Measurements from ENCODE around the gene RASSF5. TPM values are rescaled to one million over a fixed set of nuclear protein-coding genes. Genes with fewer than 3 reads are reported as not detected.

RASSF5 gene
- total and polyA plus RNA-seq, 10 of the 15 experiments (the other 5 are each of a cell fraction or from before 2014, with no cell fraction given), result 14.0 to 89.6 (median 68.9) TPM

DNA sequence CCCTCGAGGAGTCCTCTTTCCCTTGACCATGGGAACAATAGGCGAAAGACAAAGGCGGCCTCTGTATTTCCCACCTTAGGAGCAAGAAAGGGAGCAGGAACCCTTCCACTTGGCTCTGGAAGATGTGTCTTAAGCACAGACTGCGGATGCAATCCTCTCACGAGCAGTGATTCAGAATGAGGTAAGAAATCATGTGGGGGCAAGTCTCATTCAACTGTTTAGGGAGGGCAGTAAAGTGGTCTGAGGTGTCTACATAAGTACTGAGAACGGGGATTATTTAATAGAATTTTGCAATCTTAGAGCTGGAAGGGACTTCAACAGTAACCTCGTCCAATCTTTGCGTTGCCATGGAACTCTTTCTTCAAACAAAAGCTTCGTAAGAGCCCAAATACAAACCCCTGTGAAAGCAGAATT lies 126.4 kb downstream of the RASSF5 start:
- intact Hi-C loops (cut with micrococcal nuclease; ENCODE audit: unreplicated experiment), result loop anchor here (1.0 to 10.0 kb wide), 6 partner anchors 21 to 349 kb away; partner anchors contain the start of gene EIF2D
- Histone ChIP-seq H3K36me3 (ENCODE audit: control insufficient read depth in 2 of 2, insufficient read depth in 2 of 2, low read length in 1 of 2) (no peaks in the 10 kb centered on the region), H4K20me1 (ENCODE audit: control insufficient read depth, insufficient read depth) (no peaks in the 10 kb centered on the region), H3K9me3 (replicated peaks; ENCODE audit: control insufficient read depth, insufficient read depth, low read length) (no peaks in the 10 kb centered on the region), H3K4me1 (ENCODE audit: control insufficient read depth, insufficient read depth, low read length) (peaks cover 25% of the 10 kb centered on the region), H3K4me3 (no peak overlapping the region), H3K9ac (ENCODE audit: control insufficient read depth, insufficient read depth, low read length) (no peak overlapping the region), H3K79me2 (ENCODE audit: control insufficient read depth, insufficient read depth, low read length) (peaks cover 18% of the 10 kb centered on the region), H2AFZ (ENCODE audit: control insufficient read depth, low read depth, low read length) (no peak overlapping the region), H3K27me3 (replicated peaks in 1 of 2; ENCODE audit: control insufficient read depth in 2 of 2, insufficient read depth in 2 of 2, low read length in 1 of 2) (no peaks in the 10 kb centered on the region), H3K27ac (ENCODE audit: control insufficient read depth, insufficient read depth) (no peak overlapping the region), H3K4me2 (ENCODE audit: control insufficient read depth, insufficient read depth) (no peak overlapping the region)
- ChIA-PET SMC1A (ENCODE audit: uncharacterized antibody, unreplicated experiment) (interaction anchor here (0.7 to 10.6 kb wide), 11 partner anchors 13 to 278 kb away, joined by 3 to 301 read pairs (median 6); partner anchors contain the start of genes EIF2D and IL19), CTCF (interaction anchor here (0.7 to 19.1 kb wide), 20 partner anchors 13 to 376 kb away, joined by 3 to 1150 read pairs (median 6); partner anchors contain the start of genes EIF2D and FCMR), RAD21 (ENCODE audit: unreplicated experiment) (interaction anchor here (1.1 to 8.7 kb wide), 7 partner anchors 11 to 349 kb away, joined by 3 to 207 read pairs (median 6); partner anchors contain the start of genes EIF2D and FCMR), POLR2A (interaction anchor here (0.6 to 7.5 kb wide), 4 partner anchors 24 to 46 kb away, joined by 3 to 92 read pairs (median 10); no protein-coding TSS in a partner anchor)
- WGBS (ENCODE audit: insufficient coverage, insufficient replicate concordance, low lambda C conversion rate, missing lambda C conversion rate), result 60% methylated on average over 9 of the region's 9 CpGs
- ATAC-seq, result no peak
- no peak for DNase-seq (ENCODE audit: low read depth, low spot score)
- BruUV-seq (replicated peaks), result no TSS peak
- TF ChIP-seq, protein P1, sequence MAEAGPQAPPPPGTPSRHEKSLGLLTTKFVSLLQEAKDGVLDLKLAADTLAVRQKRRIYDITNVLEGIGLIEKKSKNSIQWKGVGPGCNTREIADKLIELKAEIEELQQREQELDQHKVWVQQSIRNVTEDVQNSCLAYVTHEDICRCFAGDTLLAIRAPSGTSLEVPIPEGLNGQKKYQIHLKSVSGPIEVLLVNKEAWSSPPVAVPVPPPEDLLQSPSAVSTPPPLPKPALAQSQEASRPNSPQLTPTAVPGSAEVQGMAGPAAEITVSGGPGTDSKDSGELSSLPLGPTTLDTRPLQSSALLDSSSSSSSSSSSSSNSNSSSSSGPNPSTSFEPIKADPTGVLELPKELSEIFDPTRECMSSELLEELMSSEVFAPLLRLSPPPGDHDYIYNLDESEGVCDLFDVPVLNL (IDR thresholded peaks at IDR 0.05; ENCODE audit: low read depth, low read length), result no peak
- TF ChIP-seq, protein P2, sequence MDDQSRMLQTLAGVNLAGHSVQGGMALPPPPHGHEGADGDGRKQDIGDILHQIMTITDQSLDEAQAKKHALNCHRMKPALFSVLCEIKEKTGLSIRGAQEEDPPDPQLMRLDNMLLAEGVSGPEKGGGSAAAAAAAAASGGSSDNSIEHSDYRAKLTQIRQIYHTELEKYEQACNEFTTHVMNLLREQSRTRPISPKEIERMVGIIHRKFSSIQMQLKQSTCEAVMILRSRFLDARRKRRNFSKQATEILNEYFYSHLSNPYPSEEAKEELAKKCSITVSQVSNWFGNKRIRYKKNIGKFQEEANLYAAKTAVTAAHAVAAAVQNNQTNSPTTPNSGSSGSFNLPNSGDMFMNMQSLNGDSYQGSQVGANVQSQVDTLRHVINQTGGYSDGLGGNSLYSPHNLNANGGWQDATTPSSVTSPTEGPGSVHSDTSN (IDR thresholded peaks at IDR 0.05; ENCODE audit: insufficient replicate concordance, low read depth, low read length), result no peak
- TF ChIP-seq KLF5 (IDR thresholded peaks at IDR 0.05; ENCODE audit: partially characterized antibody) (no peak), ZNF274 (IDR thresholded peaks at IDR 0.05; ENCODE audit: insufficient read depth, insufficient read length) (no peak), RBBP5 (conservative IDR thresholded peaks at IDR 0.05) (no peak), SMARCA5 (IDR thresholded peaks at IDR 0.05) (no peak), SP1 (IDR thresholded peaks at IDR 0.05; ENCODE audit: low read depth, low read length) (no peak), NFIC (IDR thresholded peaks at IDR 0.05; ENCODE audit: low read depth, low read length) (no peak), POLR2AphosphoS2 (IDR thresholded peaks at IDR 0.05; ENCODE audit: low read depth, low read length) (no peak)
- TF ChIP-seq, protein P3, sequence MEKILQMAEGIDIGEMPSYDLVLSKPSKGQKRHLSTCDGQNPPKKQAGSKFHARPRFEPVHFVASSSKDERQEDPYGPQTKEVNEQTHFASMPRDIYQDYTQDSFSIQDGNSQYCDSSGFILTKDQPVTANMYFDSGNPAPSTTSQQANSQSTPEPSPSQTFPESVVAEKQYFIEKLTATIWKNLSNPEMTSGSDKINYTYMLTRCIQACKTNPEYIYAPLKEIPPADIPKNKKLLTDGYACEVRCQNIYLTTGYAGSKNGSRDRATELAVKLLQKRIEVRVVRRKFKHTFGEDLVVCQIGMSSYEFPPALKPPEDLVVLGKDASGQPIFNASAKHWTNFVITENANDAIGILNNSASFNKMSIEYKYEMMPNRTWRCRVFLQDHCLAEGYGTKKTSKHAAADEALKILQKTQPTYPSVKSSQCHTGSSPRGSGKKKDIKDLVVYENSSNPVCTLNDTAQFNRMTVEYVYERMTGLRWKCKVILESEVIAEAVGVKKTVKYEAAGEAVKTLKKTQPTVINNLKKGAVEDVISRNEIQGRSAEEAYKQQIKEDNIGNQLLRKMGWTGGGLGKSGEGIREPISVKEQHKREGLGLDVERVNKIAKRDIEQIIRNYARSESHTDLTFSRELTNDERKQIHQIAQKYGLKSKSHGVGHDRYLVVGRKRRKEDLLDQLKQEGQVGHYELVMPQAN (conservative IDR thresholded peaks at IDR 0.05), result no peak
- TF ChIP-seq, protein P4, sequence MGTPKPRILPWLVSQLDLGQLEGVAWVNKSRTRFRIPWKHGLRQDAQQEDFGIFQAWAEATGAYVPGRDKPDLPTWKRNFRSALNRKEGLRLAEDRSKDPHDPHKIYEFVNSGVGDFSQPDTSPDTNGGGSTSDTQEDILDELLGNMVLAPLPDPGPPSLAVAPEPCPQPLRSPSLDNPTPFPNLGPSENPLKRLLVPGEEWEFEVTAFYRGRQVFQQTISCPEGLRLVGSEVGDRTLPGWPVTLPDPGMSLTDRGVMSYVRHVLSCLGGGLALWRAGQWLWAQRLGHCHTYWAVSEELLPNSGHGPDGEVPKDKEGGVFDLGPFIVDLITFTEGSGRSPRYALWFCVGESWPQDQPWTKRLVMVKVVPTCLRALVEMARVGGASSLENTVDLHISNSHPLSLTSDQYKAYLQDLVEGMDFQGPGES (IDR thresholded peaks at IDR 0.05), result no peak
- in situ Hi-C loops (cut with MboI), result no loop called here
- FAIRE-seq, result no peak
